H1 (cell line): ENCODE data around the gene OSBPL6. TPM values are rescaled to one million over a fixed set of nuclear protein-coding genes. Genes with fewer than 3 reads are reported as not detected.

Experiments used
- CTCF ChIA-PET: fragments of 300-600 bp; sonication (Branson Sonifier 250); formaldehyde crosslinking; loops from one replicate; lab custom pipeline; 2021; ENCODE audit not compliant: partially characterized antibody; lab: Charles Lee
- POLR2A ChIA-PET: fragments of 300-600 bp; sonication (Branson Sonifier 250); formaldehyde crosslinking; loops from one replicate; lab custom pipeline; 2021; ENCODE audit warnings: inconsistent platforms; ENCODE audit not compliant: partially characterized antibody; lab: Charles Lee
- DNase-seq, 2 experiments: peaks; one replicate each; pipeline versions ENCODE4 v3.0.0 to v3.0.0-alpha.2; 2010 to 2022; ENCODE audit warnings: low spot score in 2 of 2, low read depth in 1 of 2, mixed read lengths in 1 of 2
- FAIRE-seq: peaks from 2 replicates; lab custom pipeline; 2011; peaks lifted over from hg19 to GRCh38; lab: Jason Lieb, UNC
- H2AFZ ChIP-seq: 2 replicates; pipeline ENCODE4 v1.8.1; 2012; ENCODE audit warnings: low read length, inconsistent platforms
- H2AK5ac ChIP-seq: 2 replicates; pipeline ENCODE4 v1.6.1; 2013; ENCODE audit warnings: low read depth, low read length
- H2BK120ac ChIP-seq: replicated peaks from 2 replicates; pipeline ENCODE3; 2013; ENCODE audit warnings: low read depth, low read length, inconsistent platforms
- H2BK12ac ChIP-seq: 2 replicates; pipeline ENCODE4 v1.6.1; 2013; ENCODE audit warnings: low read depth, low read length
- H2BK15ac ChIP-seq: 2 replicates; pipeline ENCODE4 v1.6.1; 2013; ENCODE audit warnings: low read length
- H2BK20ac ChIP-seq: 2 replicates; pipeline ENCODE4 v1.6.1; 2013; ENCODE audit warnings: low read length
- H2BK5ac ChIP-seq: 2 replicates; pipeline ENCODE4 v1.6.1; 2013; ENCODE audit warnings: low read depth, low read length
- H3K14ac ChIP-seq: 2 replicates; pipeline ENCODE4 v1.6.1; 2013; ENCODE audit warnings: inconsistent platforms; ENCODE audit not compliant: insufficient read length
- H3K18ac ChIP-seq: 2 replicates; pipeline ENCODE4 v1.6.1; 2013; ENCODE audit warnings: low read length; ENCODE audit errors: extremely low read depth
- H3K23ac ChIP-seq: 2 replicates; pipeline ENCODE4 v1.6.1; 2013; ENCODE audit warnings: inconsistent platforms; ENCODE audit not compliant: insufficient read length
- H3K23me2 ChIP-seq: 2 replicates; pipeline ENCODE4 v1.6.1; 2013; ENCODE audit warnings: low read depth, low read length
- H3K27ac ChIP-seq: 2 replicates; pipeline ENCODE4 v1.6.1; 2011; ENCODE audit warnings: low read depth, low read length, inconsistent platforms
- H3K27me3 ChIP-seq, 4 experiments: replicated peaks in 1 of 4; 1 replicate in 1 of 4; 2 replicates in 3 of 4; pipeline versions ENCODE4 v1.6.1 to v1.8.1; 2011 to 2013; ENCODE audit warnings: low read length in 3 of 4, mild to moderate bottlenecking in 3 of 4, inconsistent platforms in 2 of 4, mixed read lengths in 2 of 4, moderate library complexity in 1 of 4; ENCODE audit not compliant: control insufficient read depth in 3 of 4, insufficient read depth in 3 of 4; ENCODE audit errors: extremely low read depth in 1 of 4
- H3K36me3 ChIP-seq, 4 experiments: 2 replicates each; pipeline versions ENCODE4 v1.6.1 to v1.8.1; 2011 to 2013; ENCODE audit warnings: mild to moderate bottlenecking in 4 of 4, low read length in 3 of 4, moderate library complexity in 2 of 4, control low read depth in 1 of 4, inconsistent platforms in 1 of 4; ENCODE audit not compliant: insufficient read depth in 4 of 4, control insufficient read depth in 2 of 4
- H3K4ac ChIP-seq: replicated peaks from 2 replicates; pipeline ENCODE3; 2013; ENCODE audit warnings: low read length, low read depth, mixed read lengths, inconsistent platforms; ENCODE audit not compliant: insufficient read length
- H3K4me1 ChIP-seq, 4 experiments: replicated peaks in 1 of 4; 1 replicate in 1 of 4; 2 replicates in 3 of 4; pipeline versions ENCODE4 v1.6.1 to v1.8.1; 2011 to 2013; ENCODE audit warnings: low read length in 3 of 4, inconsistent platforms in 2 of 4, mixed read lengths in 1 of 4; ENCODE audit not compliant: insufficient read depth in 4 of 4, control insufficient read depth in 3 of 4
- H3K4me2 ChIP-seq, 2 experiments: 2 replicates each; pipeline versions ENCODE4 v1.6.1 to v1.8.1; 2011 to 2013; ENCODE audit warnings: low read depth in 2 of 2, low read length in 2 of 2, control low read depth in 1 of 2, inconsistent platforms in 1 of 2, mild to moderate bottlenecking in 1 of 2; ENCODE audit not compliant: insufficient read depth in 1 of 2
- H3K4me3 ChIP-seq, 4 experiments: fragments of 200-600, 300-600 bp in 1 of 4; sonication (generic), shearing (Covaris generic), sonication (Bioruptor Twin) in 1 of 4; 2 replicates each; pipeline versions ENCODE4 v1.5.1 to v1.8.1; 2011 to 2016; ENCODE audit warnings: low read length in 4 of 4, low read depth in 3 of 4, control low read depth in 2 of 4, inconsistent platforms in 2 of 4, mild to moderate bottlenecking in 2 of 4, mixed read lengths in 1 of 4, moderate library complexity in 1 of 4; ENCODE audit not compliant: insufficient read depth in 2 of 4; ENCODE audit errors: extremely low read depth in 1 of 4
- H3K56ac ChIP-seq: replicated peaks from 2 replicates; pipeline ENCODE3; 2013; ENCODE audit warnings: low read depth, mild to moderate bottlenecking, mixed read lengths, low read length, inconsistent platforms; ENCODE audit not compliant: insufficient read length
- H3K79me1 ChIP-seq: 2 replicates; pipeline ENCODE4 v1.6.1; 2013; ENCODE audit warnings: low read depth, low read length, control low read depth
- H3K79me2 ChIP-seq, 2 experiments: 2 replicates each; pipeline versions ENCODE4 v1.6.1 to v1.8.1; 2012 to 2013; ENCODE audit warnings: low read length in 2 of 2, mild to moderate bottlenecking in 2 of 2, inconsistent platforms in 1 of 2; ENCODE audit not compliant: insufficient read depth in 2 of 2, control insufficient read depth in 1 of 2
- H3K9ac ChIP-seq, 4 experiments: replicated peaks in 1 of 4; 1 replicate in 1 of 4; 2 replicates in 3 of 4; pipeline versions ENCODE4 v1.6.1 to v1.8.1; 2011 to 2013; ENCODE audit warnings: low read depth in 3 of 4, low read length in 3 of 4, control low read depth in 2 of 4, mild to moderate bottlenecking in 2 of 4, moderate library complexity in 2 of 4, inconsistent platforms in 1 of 4; ENCODE audit errors: extremely low read depth in 1 of 4
- H3K9me3 ChIP-seq, 2 experiments: 2 replicates each; pipeline versions ENCODE4 v1.6.1 to v1.8.1; 2012 to 2013; ENCODE audit warnings: mild to moderate bottlenecking in 2 of 2, moderate library complexity in 2 of 2, control low read depth in 1 of 2, inconsistent platforms in 1 of 2, low read depth in 1 of 2, low read length in 1 of 2, mixed read lengths in 1 of 2; ENCODE audit not compliant: insufficient read depth in 2 of 2
- H4K20me1 ChIP-seq, 2 experiments: replicated peaks in 1 of 2; 2 replicates each; pipeline versions ENCODE3 to v1.8.1; 2011 to 2013; ENCODE audit warnings: inconsistent platforms in 2 of 2, low read length in 2 of 2, mild to moderate bottlenecking in 1 of 2; ENCODE audit not compliant: insufficient read depth in 2 of 2, control insufficient read depth in 1 of 2
- H4K5ac ChIP-seq: 2 replicates; pipeline ENCODE4 v1.6.1; 2013; ENCODE audit warnings: low read length, low read depth, mixed read lengths, inconsistent platforms; ENCODE audit not compliant: insufficient read length
- H4K8ac ChIP-seq: 2 replicates; pipeline ENCODE4 v1.8.0; 2013; ENCODE audit warnings: mild to moderate bottlenecking, moderate library complexity, low read length, inconsistent platforms; ENCODE audit not compliant: insufficient read depth; ENCODE audit errors: extremely low read depth
- H4K91ac ChIP-seq: replicated peaks from 2 replicates; pipeline ENCODE3; 2013; ENCODE audit warnings: low read length, mixed read lengths, inconsistent platforms; ENCODE audit not compliant: insufficient read length
- SP1 ChIP-seq: IDR thresholded peaks from 2 replicates; pipeline ENCODE4 v1.6.1; 2011; ENCODE audit warnings: low read depth, low read length
- SP4 ChIP-seq: IDR thresholded peaks from 2 replicates; pipeline ENCODE4 v1.6.1; 2012; ENCODE audit warnings: low read length, inconsistent platforms
- WGBS, 2 experiments: shearing (Covaris generic) in 1 of 2; methylation state at CpG; one replicate each; pipeline versions ENCODE4 v1.1.6 to v1.1.7; 2013 to 2015; ENCODE audit warnings: low lambda C conversion rate in 2 of 2, mixed read lengths in 2 of 2, inconsistent platforms in 1 of 2, low coverage in 1 of 2, missing lambda C conversion rate in 1 of 2; ENCODE audit not compliant: insufficient replicate concordance in 2 of 2, insufficient coverage in 1 of 2, insufficient read length in 1 of 2; ENCODE audit errors: extremely low coverage in 1 of 2, missing lambda C conversion rate in 1 of 2; 5-methylcytosine and 5-hydroxymethylcytosine counted together
- polyA plus RNA-seq, 7 experiments: library from polyadenylated mRNA; depleted of rRNA in 3 of 7; stranded (reverse) in 5 of 7; unstranded in 2 of 7; fragments of >200 nt in 5 of 7; fragments of 200-250 nt in 2 of 7; gene quantifications; 1 replicate in 5 of 7; 2 replicates in 1 of 7; 4 replicates in 1 of 7; pipeline versions ENCODE4 v1.2.1 to v1.2.3, GENCODE V29; 2011 to 2013; ENCODE audit warnings: missing spikeins in 2 of 7, mixed read lengths in 2 of 7
- total RNA-seq: library from RNA; stranded (reverse); fragmentation: NEBNext Ultra II Directional; extraction: Animal tissue kit (Norgen Biotek cat#: 25700); gene quantifications from 2 replicates; pipeline ENCODE4 v1.2.1, GENCODE V29; 2021
- TF ChIP-seq, protein P1 (sequence below), 3 experiments: IDR thresholded peaks; 1 replicate in 2 of 3; 2 replicates in 1 of 3; pipeline versions ENCODE4 v1.5.1 to v1.6.1; 2011; ENCODE audit warnings: low read length in 3 of 3, mild to moderate bottlenecking in 3 of 3, inconsistent platforms in 2 of 3, low read depth in 1 of 3, moderate library complexity in 1 of 3; ENCODE audit not compliant: insufficient read depth in 1 of 3; ENCODE audit errors: control extremely low read depth in 1 of 3

Gene OSBPL6
- total and polyA plus RNA-seq, 2 of the 8 experiments (the other 6 are each of a cell fraction or from before 2014, with no cell fraction given) = 1.7 to 5.6 TPM

- no peak overlapping the region for H3K18ac ChIP-seq
- no peak overlapping the region for H2AFZ ChIP-seq
- no peak for DNase-seq
- no peak overlapping the region for H2BK15ac ChIP-seq
- H3K9ac ChIP-seq = no peak overlapping the region
- H2BK5ac ChIP-seq = no peak overlapping the region
- H3K56ac ChIP-seq = no peak overlapping the region
- H4K91ac ChIP-seq = no peak overlapping the region
- no peaks in the 10 kb centered on the region for H3K79me1 ChIP-seq
- no peaks in the 10 kb centered on the region for H3K27me3 ChIP-seq
- 96% methylated on average over 2 of the region's 2 CpGs; no CpG with 5 or more reads in 1 of the 2 experiments for WGBS, 2 experiments
- H3K9me3 ChIP-seq = no peaks in the 10 kb centered on the region
- no peak overlapping the region for H4K8ac ChIP-seq
- H3K23ac ChIP-seq = no peak overlapping the region
- H3K4ac ChIP-seq = no peak overlapping the region
- no peaks in the 10 kb centered on the region for H4K20me1 ChIP-seq
- no peak for FAIRE-seq
- H3K79me2 ChIP-seq = no peaks in the 10 kb centered on the region
- no peak for TF ChIP-seq SP4
- TF ChIP-seq, protein P1, sequence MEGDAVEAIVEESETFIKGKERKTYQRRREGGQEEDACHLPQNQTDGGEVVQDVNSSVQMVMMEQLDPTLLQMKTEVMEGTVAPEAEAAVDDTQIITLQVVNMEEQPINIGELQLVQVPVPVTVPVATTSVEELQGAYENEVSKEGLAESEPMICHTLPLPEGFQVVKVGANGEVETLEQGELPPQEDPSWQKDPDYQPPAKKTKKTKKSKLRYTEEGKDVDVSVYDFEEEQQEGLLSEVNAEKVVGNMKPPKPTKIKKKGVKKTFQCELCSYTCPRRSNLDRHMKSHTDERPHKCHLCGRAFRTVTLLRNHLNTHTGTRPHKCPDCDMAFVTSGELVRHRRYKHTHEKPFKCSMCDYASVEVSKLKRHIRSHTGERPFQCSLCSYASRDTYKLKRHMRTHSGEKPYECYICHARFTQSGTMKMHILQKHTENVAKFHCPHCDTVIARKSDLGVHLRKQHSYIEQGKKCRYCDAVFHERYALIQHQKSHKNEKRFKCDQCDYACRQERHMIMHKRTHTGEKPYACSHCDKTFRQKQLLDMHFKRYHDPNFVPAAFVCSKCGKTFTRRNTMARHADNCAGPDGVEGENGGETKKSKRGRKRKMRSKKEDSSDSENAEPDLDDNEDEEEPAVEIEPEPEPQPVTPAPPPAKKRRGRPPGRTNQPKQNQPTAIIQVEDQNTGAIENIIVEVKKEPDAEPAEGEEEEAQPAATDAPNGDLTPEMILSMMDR (IDR thresholded peaks at IDR 0.05; ENCODE audit: control extremely low read depth in 1 of 3, insufficient read depth in 1 of 3, low read depth in 1 of 3, low read length in 3 of 3) = no peak
- TF ChIP-seq SP1 = no peak
- TF ChIP-seq, all 59 proteins: peak for 0
- Histone ChIP-seq H3K23me2 (peaks cover 1% of the 10 kb centered on the region; the same call in 1 of the 2 replicates), H3K27ac (no peak overlapping the region), H3K14ac (no peak overlapping the region), H3K36me3 (no peaks in the 10 kb centered on the region), H4K5ac (no peak overlapping the region), H2BK20ac (no peak overlapping the region), H3K4me3 (no peak overlapping the region), H2BK120ac (no peak overlapping the region), H2AK5ac (no peak overlapping the region), H2BK12ac (no peak overlapping the region), H3K4me2 (no peak overlapping the region), H3K4me1 (no peaks in the 10 kb centered on the region)
- POLR2A ChIA-PET = interaction anchor here (0.6 kb wide), 1 partner anchor 37 kb away, joined by 3 read pairs; no protein-coding TSS in a partner anchor
- CTCF ChIA-PET = interaction anchor here (1.1 to 1.4 kb wide), 7 partner anchors 9 to 79 kb away, joined by 3 to 5 read pairs (median 3); no protein-coding TSS in a partner anchor
These were observed 170.8 kb downstream of the OSBPL6 start for GRCh38 chr2:178365116-178365515.
